Retinal pigment epithelial cell (primary cell): ENCODE data around the gene FRMD4A.

Experiments
- DNase-seq: peaks from one replicate; pipeline ENCODE4 v3.0.0-alpha.2; 2010; ENCODE audit warnings: low read depth
- H3K4me3 ChIP-seq: 2 replicates; pipeline ENCODE4 v1.5.1; 2011; ENCODE audit warnings: mild to moderate bottlenecking, low read length, control low read depth, moderate library complexity
- CTCF ChIP-seq: conservative IDR thresholded peaks from 2 replicates; pipeline ENCODE4 v1.5.1; 2011; ENCODE audit warnings: low read depth, low read length, control low read depth, inconsistent platforms

The FRMD4A gene

GRCh38 chr10:14010769-14011574, 319.8 kb downstream of the FRMD4A start:
- DNase-seq = no peak
- H3K4me3 ChIP-seq = no peak overlapping the region
- no peak for TF ChIP-seq CTCF

- H3K4me3 ChIP-seq = peak overlapping the region; percentile 27
- peak; percentile 77 for DNase-seq
Observed at GRCh38 chr10:14010101-14010558, 320.6 kb downstream of the FRMD4A start.

GRCh38 chr10:14009371-14010100, 321.2 kb downstream of the FRMD4A start:
- TF ChIP-seq CTCF = no peak
- DNase-seq = no peak
- H3K4me3 ChIP-seq = peak overlapping the region; percentile 27

More at GRCh38 chr10:14010101-14010558, 320.6 kb downstream of the FRMD4A start:
- no peak for TF ChIP-seq CTCF

GRCh38 chr10:14008740-14009080, 322.0 kb downstream of the FRMD4A start:
- no peak for TF ChIP-seq CTCF
- no peak overlapping the region for H3K4me3 ChIP-seq
- no peak for DNase-seq

GRCh38 chr10:14004536-14004935, 326.2 kb downstream of the FRMD4A start:
- DNase-seq = no peak
- no peak overlapping the region for H3K4me3 ChIP-seq
- no peak for TF ChIP-seq CTCF

- H3K4me3 ChIP-seq = no peak overlapping the region
- TF ChIP-seq CTCF = no peak
- DNase-seq = no peak
Observed at GRCh38 chr10:14003517-14004184, 327.1 kb downstream of the FRMD4A start.
